Activated CD8-positive, alpha-beta T cell treated with anti-CD3 and anti-CD28 coated beads for 36 hours (primary cell): ENCODE measurements around the gene TCEAL7. TPM values are rescaled to one million over a fixed set of nuclear protein-coding genes. Genes with fewer than 3 reads are reported as not detected.

Experiments
- ATAC-seq: fragments of 200-7000 bp; cut with Tn5 transposase; one replicate; pipeline ENCODE4 v1.10.0; 2021; ENCODE audit warnings: mild to moderate bottlenecking, moderate library complexity
- CTCF ChIA-PET: fragments of 350-600 bp; sonication (Branson Sonifier 250); formaldehyde crosslinking; loops from one replicate; lab custom pipeline; 2021; ENCODE audit warnings: antibody characterized with exemption; lab: Charles Lee
- POLR2A ChIA-PET: fragments of 350-600 bp; sonication (Branson Sonifier 250); formaldehyde crosslinking; loops from one replicate; lab custom pipeline; 2021; ENCODE audit warnings: antibody characterized with exemption; lab: Charles Lee
- DNase-seq: peaks from one replicate; pipeline ENCODE4 v3.0.0-alpha.2; 2020
- H3K27ac Mint-ChIP-seq: one replicate; pipeline ENCODE4 v1.8.0; 2021; ENCODE audit warnings: mild to moderate bottlenecking, mixed read lengths
- H3K27me3 Mint-ChIP-seq: one replicate; pipeline ENCODE4 v1.8.0; 2021; ENCODE audit warnings: mixed read lengths
- H3K36me3 Mint-ChIP-seq: one replicate; pipeline ENCODE4 v1.8.0; 2021; ENCODE audit warnings: low read depth, mixed read lengths
- H3K4me1 Mint-ChIP-seq: one replicate; pipeline ENCODE4 v1.8.0; 2021; ENCODE audit warnings: low read depth, mixed read lengths
- H3K4me3 Mint-ChIP-seq: one replicate; pipeline ENCODE4 v1.8.0; 2021; ENCODE audit warnings: mild to moderate bottlenecking, moderate library complexity, mixed read lengths
- H3K9me3 Mint-ChIP-seq: one replicate; pipeline ENCODE4 v1.8.0; 2021; ENCODE audit warnings: mixed read lengths
- CTCF ChIP-seq: fragments of 200-600 bp; IDR thresholded peaks from one replicate; pipeline ENCODE4 v1.8.0; 2022; ENCODE audit warnings: antibody characterized with exemption, mild to moderate bottlenecking
- intact Hi-C: fragments of 100-400 bp; cut with micrococcal nuclease; formaldehyde crosslinking; loops from one replicate; pipeline ENCODE4 v1.10.0; 2022
- total RNA-seq, 2 experiments: library from RNA; stranded (reverse); gene quantifications; one replicate each; pipeline ENCODE4 v1.2.3, GENCODE V29; 2021

TCEAL7 gene
- total RNA-seq, 2 experiments from 2014 or later, result not detected

GRCh38 chrX:103310555-103311398 is 19.3 kb upstream of the TCEAL7 start, which contains the start of gene BEX2:
TSS of gene BEX2 (minus strand) at chrX:103310990. CDS start at chrX:103309976, 1,014 bp downstream.
- Mint-ChIP-seq H3K9me3 (no peaks in the 10 kb centered on the region), H3K4me1 (peaks cover 3% of the 10 kb centered on the region), H3K4me3 (peak within 1 kb of the TSS; percentile 75), H3K27ac (peak within 1 kb of the TSS; percentile 49), H3K36me3 (peaks cover 4% of the 10 kb centered on the region), H3K27me3 (no peaks in the 10 kb centered on the region)
- peak; percentile 90 for DNase-seq
- ATAC-seq, result peak; percentile 99
- CTCF ChIA-PET, result no interaction called here
- POLR2A ChIA-PET, result interaction anchor here (0.6 kb wide), 1 partner anchor 12 kb away, joined by 4 read pairs; no protein-coding TSS in a partner anchor
- intact Hi-C loops, result no loop called here
- no peak for TF ChIP-seq CTCF

DNA sequence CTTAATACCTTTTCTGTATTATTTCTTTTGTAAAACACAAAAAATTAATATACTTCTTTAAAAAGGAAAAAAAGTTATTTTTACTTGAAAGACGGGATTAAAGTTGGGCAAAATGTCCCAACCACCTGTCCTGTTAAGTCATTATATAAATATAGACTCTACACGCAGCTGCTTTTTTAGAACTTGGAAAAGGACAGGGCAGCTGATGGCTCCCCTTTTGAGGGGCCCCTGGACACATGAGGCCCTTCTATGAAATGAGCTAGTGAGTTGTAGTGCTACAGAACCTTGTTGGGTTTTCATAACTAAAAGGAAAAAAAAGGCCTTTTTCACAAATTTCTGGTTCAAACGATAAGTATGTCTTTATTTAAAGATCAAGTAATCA is 18.6 kb upstream of the TCEAL7 start:
- H3K36me3 Mint-ChIP-seq, result peaks cover 4% of the 10 kb centered on the region
- no peaks in the 10 kb centered on the region for H3K9me3 Mint-ChIP-seq
- no peak overlapping the region for H3K27ac Mint-ChIP-seq
- CTCF ChIA-PET, result interaction anchor here (1.1 kb wide), 1 partner anchor 153 kb away, joined by 4 read pairs; no protein-coding TSS in a partner anchor
- ATAC-seq (no peak), DNase-seq (no peak)
- H3K4me3 Mint-ChIP-seq, result peak overlapping the region; percentile 75
- POLR2A ChIA-PET, result no interaction called here
- intact Hi-C loops, result no loop called here
- no peaks in the 10 kb centered on the region for H3K27me3 Mint-ChIP-seq
- peaks cover 3% of the 10 kb centered on the region for H3K4me1 Mint-ChIP-seq
- TF ChIP-seq CTCF, result no peak

DNA sequence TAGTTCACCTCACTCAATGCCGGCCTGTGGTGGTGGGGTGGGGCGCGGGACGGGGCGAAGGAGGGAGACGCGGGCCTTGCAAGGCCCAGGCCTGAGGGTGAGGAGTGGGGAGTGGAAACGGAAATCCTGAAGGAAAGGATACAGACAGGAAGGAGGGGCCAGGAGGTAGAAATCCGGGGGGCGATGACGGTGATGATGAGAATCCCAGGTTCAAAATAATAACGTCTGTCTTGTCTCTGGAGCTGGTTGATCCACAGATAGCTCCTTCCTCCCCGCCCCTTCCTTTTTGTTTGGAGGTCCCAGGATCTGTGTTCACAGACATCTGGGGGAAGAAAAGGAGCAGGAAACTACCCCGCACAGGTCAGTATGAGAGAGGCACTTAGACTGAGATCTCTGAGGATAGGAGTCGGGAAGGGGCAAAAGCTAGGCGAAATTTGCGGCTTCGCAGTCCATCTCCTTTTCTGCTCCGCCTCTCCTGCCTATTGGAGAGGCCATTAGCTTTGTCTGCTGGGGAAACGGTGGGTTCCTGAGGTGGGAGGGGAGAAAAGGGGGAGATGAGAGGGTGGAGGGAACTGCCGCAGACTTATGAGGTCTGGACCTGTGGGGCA is 746 bp downstream of the TCEAL7 start:
- no peak for DNase-seq
- no peak overlapping the region for H3K27ac Mint-ChIP-seq
- no peaks in the 10 kb centered on the region for H3K9me3 Mint-ChIP-seq
- POLR2A ChIA-PET, result no interaction called here
- H3K27me3 Mint-ChIP-seq, result peaks cover 15% of the 10 kb centered on the region
- ATAC-seq, result no peak
- no peak overlapping the region for H3K4me3 Mint-ChIP-seq
- TF ChIP-seq CTCF, result no peak
- intact Hi-C loops, result no loop called here
- CTCF ChIA-PET, result no interaction called here
- H3K36me3 Mint-ChIP-seq, result no peaks in the 10 kb centered on the region
- H3K4me1 Mint-ChIP-seq, result peaks cover 2% of the 10 kb centered on the region

DNA sequence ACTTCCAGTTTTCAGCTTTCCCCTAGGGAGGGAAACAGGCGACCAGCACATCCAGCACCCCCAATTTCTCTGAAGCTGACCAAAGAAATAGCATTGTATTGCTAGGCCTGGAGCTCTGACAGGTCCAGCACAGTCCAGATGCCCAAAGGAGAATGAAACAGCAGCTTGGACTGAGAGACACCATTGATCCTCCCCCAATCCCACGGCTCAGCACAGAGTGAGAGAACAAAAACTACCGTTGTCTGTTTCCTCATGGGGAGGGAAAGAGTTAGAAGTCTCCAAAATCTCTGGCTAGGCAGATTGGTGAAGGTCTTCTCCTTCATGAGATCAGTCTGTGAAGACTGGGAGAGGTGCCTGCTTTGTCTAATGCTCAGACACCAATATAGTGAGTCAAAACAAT is 8.6 kb downstream of the TCEAL7 start:
- intact Hi-C loops, result no loop called here
- ChIA-PET CTCF (interaction anchor here (0.6 to 1.1 kb wide), 3 partner anchors 125 to 152 kb away, joined by 3 to 4 read pairs (median 3); no protein-coding TSS in a partner anchor), POLR2A (no interaction called here)
- no peak overlapping the region for H3K4me3 Mint-ChIP-seq
- ATAC-seq, result no peak
- H3K27me3 Mint-ChIP-seq, result no peaks in the 10 kb centered on the region
- no peaks in the 10 kb centered on the region for H3K36me3 Mint-ChIP-seq
- no peak overlapping the region for H3K27ac Mint-ChIP-seq
- TF ChIP-seq CTCF, result no peak
- H3K9me3 Mint-ChIP-seq, result no peaks in the 10 kb centered on the region
- DNase-seq, result no peak
- peaks cover 2% of the 10 kb centered on the region for H3K4me1 Mint-ChIP-seq
